ENCODE measurements around the gene PKP3. TPM values are rescaled to one million over a fixed set of nuclear protein-coding genes. Genes with fewer than 3 reads are reported as not detected.

PKP3 gene
- total and polyA plus RNA-seq, 9 of the 15 experiments (the other 6 are each of a cell fraction or from before 2014, with no cell fraction given) = 0.11 to 110 (median 30.7) TPM

DNA sequence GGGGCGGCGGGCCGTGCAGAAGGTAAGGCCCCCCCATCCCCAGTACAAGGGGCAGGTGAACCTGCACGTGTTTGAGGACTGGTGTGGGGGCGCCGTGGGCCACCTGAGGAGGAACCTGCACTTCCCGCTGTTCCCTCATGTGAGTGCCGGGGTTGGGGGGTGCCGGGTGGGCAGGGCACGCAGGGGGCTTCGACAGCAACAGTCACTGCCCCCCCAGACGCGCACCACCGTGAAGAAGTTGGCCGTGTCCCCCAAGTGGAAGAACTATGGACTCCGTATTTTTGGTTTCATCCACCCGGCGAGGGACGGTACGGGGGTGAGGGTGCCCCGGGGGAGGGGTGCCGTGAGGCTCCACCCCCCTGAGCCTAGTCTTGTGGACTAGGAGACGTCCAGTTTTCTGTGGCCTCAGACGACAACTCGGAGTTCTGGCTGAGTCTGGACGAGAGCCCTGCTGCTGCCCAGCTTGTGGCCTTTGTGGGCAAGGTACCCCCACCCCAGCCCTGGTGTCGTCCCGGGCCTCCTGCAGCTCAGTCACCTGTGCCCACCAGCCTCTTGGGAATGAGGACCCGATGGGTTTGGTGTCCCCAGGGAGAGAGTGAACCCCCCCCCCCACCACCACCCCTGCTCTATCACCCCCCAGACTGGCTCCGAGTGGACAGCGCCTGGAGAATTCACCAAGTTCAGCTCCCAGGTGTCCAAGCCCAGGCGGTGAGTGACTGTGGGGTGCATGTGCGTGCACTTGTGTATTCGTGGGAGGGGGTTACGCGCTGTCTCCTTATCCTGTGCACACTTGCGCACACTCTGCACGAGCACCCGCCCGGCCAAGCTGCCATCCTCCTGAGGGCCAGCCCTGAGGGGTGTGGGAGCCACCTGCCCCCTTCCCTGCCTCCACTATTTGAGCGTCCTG is 20.9 kb upstream of the PKP3 start:
- Histone ChIP-seq H4K20me1 (replicated peaks; ENCODE audit: control insufficient read depth, insufficient read depth, low read length) (no peaks in the 10 kb centered on the region), H3K4me3 (no peak overlapping the region), H3K4me2 (ENCODE audit: insufficient read depth, low read length) (no peak overlapping the region), H3K9me1 (ENCODE audit: control insufficient read depth, insufficient read depth, low read length) (no peaks in the 10 kb centered on the region), H3K9ac (ENCODE audit: insufficient read depth in 1 of 2, low read depth in 2 of 2, low read length in 2 of 2) (no peak overlapping the region), H3K36me3 (ENCODE audit: control insufficient read depth, insufficient read depth, low read length) (peaks cover 35% of the 10 kb centered on the region; the same call in 2 of the 3 replicates), H3K9me3 (replicated peaks; ENCODE audit: control insufficient read depth, insufficient read depth, low read depth, low read length) (no peaks in the 10 kb centered on the region; the same call in none of the 2 replicates), H3K79me2 (ENCODE audit: control insufficient read depth, insufficient read depth, low read length) (peaks cover 10% of the 10 kb centered on the region), H3K27me3 (ENCODE audit: control insufficient read depth in 2 of 2, insufficient read depth in 2 of 2, low read length in 2 of 2) (no peaks in the 10 kb centered on the region), H3K4me1 (replicated peaks in 1 of 2; ENCODE audit: control insufficient read depth in 2 of 2, insufficient read depth in 2 of 2, low read length in 2 of 2) (peaks cover 7 to 48% of the 10 kb centered on the region in 2 experiments; a peak in 4 of 5 replicates), H3K27ac (ENCODE audit: extremely low read depth, low read depth, low read length) (no peak overlapping the region), H2AFZ (ENCODE audit: low read depth, low read length) (no peak overlapping the region)
- CTCF ChIA-PET (ENCODE audit: low intra/inter-chr PET ratio) = no interaction called here
- FAIRE-seq = no peak
- POLR2A ChIA-PET = interaction anchor here (1.0 kb wide), 1 partner anchor 166 kb away, joined by 3 read pairs; the partner anchor contains the start of genes BET1L and RIC8A
- TF ChIP-seq MTA1 (IDR thresholded peaks at IDR 0.05; ENCODE audit: borderline replicate concordance) = no peak
- no peak for TF ChIP-seq CC2D1A (IDR thresholded peaks at IDR 0.05)
- no peak for TF ChIP-seq CAMTA2 (CRISPR knock-in tag; conservative IDR thresholded peaks at IDR 0.05)
- no peak for TF ChIP-seq ARNT (IDR thresholded peaks at IDR 0.05)
- TF ChIP-seq PCBP1 (IDR thresholded peaks at IDR 0.05; ENCODE audit: low read depth, low read length, poor library complexity, severe bottlenecking) = peak; percentile 13
- no peak for TF ChIP-seq GTF2E2 (tag; IDR thresholded peaks at IDR 0.05)
- TF ChIP-seq RBFOX2 (IDR thresholded peaks at IDR 0.05; ENCODE audit: low read depth, low read length) = peak; percentile 23; the same call in 1 of the 2 replicates
- TF ChIP-seq ZNF740 (CRISPR knock-in tag; IDR thresholded peaks at IDR 0.05) = 0 out of 2 replicates have a peak, but pooled peaks have one; percentile 19
- TF ChIP-seq ZNF740 (tag; IDR thresholded peaks at IDR 0.05) = no peak
- BruUV-seq (replicated peaks) = no TSS peak
- no peak for DNase-seq (ENCODE audit: extremely low read depth in 1 of 4, low spot score in 3 of 4)
- ATAC-seq = no peak
- intact Hi-C loops (cut with micrococcal nuclease) = no loop called here
- 91% methylated on average over 28 of the region's 41 CpGs for WGBS (ENCODE audit: insufficient coverage, low coverage, missing lambda C conversion rate)
- in situ Hi-C loops (cut with MboI) = no loop called here

Data from K562 (cell line).